ENCODE data around the gene ZNF141.

DNA sequence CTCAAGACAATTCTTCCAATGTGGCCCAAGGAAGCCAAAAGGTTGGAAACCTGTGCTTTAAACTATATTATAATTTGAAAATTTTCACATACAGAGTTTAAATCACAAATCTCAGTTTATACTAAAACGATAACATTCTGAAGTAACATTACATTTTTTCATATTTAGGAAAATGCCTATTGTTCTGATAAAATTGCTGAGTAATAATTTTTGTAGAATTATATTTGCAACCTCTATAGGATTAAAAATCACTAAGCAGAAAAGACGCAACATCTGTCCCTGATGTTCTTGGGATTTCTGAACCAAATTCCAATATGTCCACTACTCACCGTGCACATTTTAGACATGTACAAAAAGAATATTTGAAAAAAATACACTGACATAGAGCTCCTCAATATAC is 42.9 kb upstream of the ZNF141 start:
- TF ChIP-seq TAF1 (IDR thresholded peaks at IDR 0.05; ENCODE audit: borderline replicate concordance, insufficient read depth, low read length) = no peak
- TF ChIP-seq POLR2AphosphoS5 (IDR thresholded peaks at IDR 0.05; ENCODE audit: low read depth, low read length) = no peak
- TF ChIP-seq SIN3A (IDR thresholded peaks at IDR 0.05; ENCODE audit: borderline replicate concordance, insufficient read depth, low read length) = no peak
- TF ChIP-seq, protein P1, sequence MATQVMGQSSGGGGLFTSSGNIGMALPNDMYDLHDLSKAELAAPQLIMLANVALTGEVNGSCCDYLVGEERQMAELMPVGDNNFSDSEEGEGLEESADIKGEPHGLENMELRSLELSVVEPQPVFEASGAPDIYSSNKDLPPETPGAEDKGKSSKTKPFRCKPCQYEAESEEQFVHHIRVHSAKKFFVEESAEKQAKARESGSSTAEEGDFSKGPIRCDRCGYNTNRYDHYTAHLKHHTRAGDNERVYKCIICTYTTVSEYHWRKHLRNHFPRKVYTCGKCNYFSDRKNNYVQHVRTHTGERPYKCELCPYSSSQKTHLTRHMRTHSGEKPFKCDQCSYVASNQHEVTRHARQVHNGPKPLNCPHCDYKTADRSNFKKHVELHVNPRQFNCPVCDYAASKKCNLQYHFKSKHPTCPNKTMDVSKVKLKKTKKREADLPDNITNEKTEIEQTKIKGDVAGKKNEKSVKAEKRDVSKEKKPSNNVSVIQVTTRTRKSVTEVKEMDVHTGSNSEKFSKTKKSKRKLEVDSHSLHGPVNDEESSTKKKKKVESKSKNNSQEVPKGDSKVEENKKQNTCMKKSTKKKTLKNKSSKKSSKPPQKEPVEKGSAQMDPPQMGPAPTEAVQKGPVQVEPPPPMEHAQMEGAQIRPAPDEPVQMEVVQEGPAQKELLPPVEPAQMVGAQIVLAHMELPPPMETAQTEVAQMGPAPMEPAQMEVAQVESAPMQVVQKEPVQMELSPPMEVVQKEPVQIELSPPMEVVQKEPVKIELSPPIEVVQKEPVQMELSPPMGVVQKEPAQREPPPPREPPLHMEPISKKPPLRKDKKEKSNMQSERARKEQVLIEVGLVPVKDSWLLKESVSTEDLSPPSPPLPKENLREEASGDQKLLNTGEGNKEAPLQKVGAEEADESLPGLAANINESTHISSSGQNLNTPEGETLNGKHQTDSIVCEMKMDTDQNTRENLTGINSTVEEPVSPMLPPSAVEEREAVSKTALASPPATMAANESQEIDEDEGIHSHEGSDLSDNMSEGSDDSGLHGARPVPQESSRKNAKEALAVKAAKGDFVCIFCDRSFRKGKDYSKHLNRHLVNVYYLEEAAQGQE (IDR thresholded peaks at IDR 0.05; ENCODE audit: insufficient read depth in 1 of 2, low read depth in 2 of 2, low read length in 2 of 2) = no peak
- TF ChIP-seq FOXP2 (optimal IDR thresholded peaks at IDR 0.05; ENCODE audit: borderline replicate concordance, extremely low read depth, extremely low read length, insufficient read depth) = no peak

All from PFSK-1 (cell line).